GM18867 (cell line): Measurements from ENCODE around the gene TNRC18.
"Not testable (repeated sequence)": the region's sequence is repeated elsewhere in the genome, so short reads cannot be mapped to it uniquely, and the experiment has no call there.

Experiments
- ATAC-seq: cut with Tn5 transposase; IDR thresholded peaks from one replicate; pipeline ENCODE4 v1.9.1; 2021; ENCODE audit warnings: mild to moderate bottlenecking, moderate library complexity; ENCODE audit not compliant: unreplicated experiment

The TNRC18 gene

GRCh38 chr7:5423306-5423975 is at the start of gene TNRC18:
Gene TNRC18, minus strand, starts transcription at chr7:5423834. Its CDS starts 2,588 bp downstream, at chr7:5421246.
- no peak for ATAC-seq

- no peak for ATAC-seq
These were observed 49.0 kb upstream of the TNRC18 start for GRCh38 chr7:5472432-5473315.

GRCh38 chr7:5471623-5472022 is 48.0 kb upstream of the TNRC18 start:
- not testable (repeated sequence) for ATAC-seq

GRCh38 chr7:5470816-5471215 is 47.2 kb upstream of the TNRC18 start:
- no peak for ATAC-seq

GRCh38 chr7:5470167-5470532 is 46.5 kb upstream of the TNRC18 start:
- no peak for ATAC-seq

GRCh38 chr7:5469375-5470166 is 45.9 kb upstream of the TNRC18 start:
- ATAC-seq: no peak

- no peak for ATAC-seq
These were observed 44.0 kb upstream of the TNRC18 start for GRCh38 chr7:5467645-5468044.

- ATAC-seq: no peak
These were observed 42.9 kb upstream of the TNRC18 start for GRCh38 chr7:5466551-5466950.

- ATAC-seq: no peak
These were observed 39.4 kb upstream of the TNRC18 start for GRCh38 chr7:5463031-5463430.

- no peak for ATAC-seq
These were observed 38.6 kb upstream of the TNRC18 start for GRCh38 chr7:5462216-5462615.

GRCh38 chr7:5458921-5459480 is 35.4 kb upstream of the TNRC18 start:
- no peak for ATAC-seq

- no peak for ATAC-seq
These were observed 33.7 kb upstream of the TNRC18 start for GRCh38 chr7:5457245-5457735.

GRCh38 chr7:5456409-5456808 is 32.8 kb upstream of the TNRC18 start:
- ATAC-seq: no peak

GRCh38 chr7:5455581-5456219 is 32.1 kb upstream of the TNRC18 start:
- ATAC-seq: no peak

GRCh38 chr7:5455175-5455574 is 31.5 kb upstream of the TNRC18 start:
- no peak for ATAC-seq

- ATAC-seq: no peak
These were observed 30.9 kb upstream of the TNRC18 start for GRCh38 chr7:5454485-5454884.

GRCh38 chr7:5453566-5454075 is 30.0 kb upstream of the TNRC18 start:
- no peak for ATAC-seq

GRCh38 chr7:5452937-5453540 is 29.4 kb upstream of the TNRC18 start:
- ATAC-seq: no peak

GRCh38 chr7:5452470-5452899 is 28.9 kb upstream of the TNRC18 start:
- ATAC-seq: no peak

GRCh38 chr7:5451391-5451790 is 27.8 kb upstream of the TNRC18 start:
- ATAC-seq: no peak
